HG03039 (cell line): ENCODE data around the gene RSRC1.
"Not testable (repeated sequence)": the region's sequence is repeated elsewhere in the genome, so short reads cannot be mapped to it uniquely, and the experiment has no call there.

Experiments
- ATAC-seq: cut with Tn5 transposase; IDR thresholded peaks from one replicate; pipeline ENCODE4 v1.9.1; 2021; ENCODE audit warnings: mild to moderate bottlenecking, moderate library complexity; ENCODE audit not compliant: unreplicated experiment

RSRC1 gene

GRCh38 chr3:158109804-158110657, at the start of gene RSRC1:
Gene RSRC1, plus strand, starts transcription at chr3:158110089. Its CDS starts 12,016 bp downstream, at chr3:158122105.
- peak; percentile 84 for ATAC-seq

- ATAC-seq: not testable (repeated sequence)
Measured at GRCh38 chr3:158065574-158065973, 44.3 kb upstream of the RSRC1 start.

GRCh38 chr3:158072790-158073189, 37.1 kb upstream of the RSRC1 start:
- no peak for ATAC-seq

- no peak for ATAC-seq
Measured at GRCh38 chr3:158074591-158074990, 35.3 kb upstream of the RSRC1 start.

- ATAC-seq: no peak
Measured at GRCh38 chr3:158079599-158079998, 30.3 kb upstream of the RSRC1 start.

GRCh38 chr3:158084651-158085050, 25.2 kb upstream of the RSRC1 start:
- no peak for ATAC-seq

- no peak for ATAC-seq
Measured at GRCh38 chr3:158085358-158085757, 24.5 kb upstream of the RSRC1 start.

- ATAC-seq: no peak
Measured at GRCh38 chr3:158085931-158086330, 24.0 kb upstream of the RSRC1 start.

GRCh38 chr3:158086361-158086760, 23.5 kb upstream of the RSRC1 start:
- ATAC-seq: no peak

GRCh38 chr3:158086776-158087175, 23.1 kb upstream of the RSRC1 start:
- ATAC-seq: no peak

GRCh38 chr3:158091531-158091930, 18.4 kb upstream of the RSRC1 start:
- ATAC-seq: no peak

GRCh38 chr3:158093526-158093925, 16.4 kb upstream of the RSRC1 start:
- no peak for ATAC-seq

- ATAC-seq: peak; percentile 52
Measured at GRCh38 chr3:158094235-158095110, 15.4 kb upstream of the RSRC1 start.

- peak; percentile 19 for ATAC-seq
Measured at GRCh38 chr3:158095111-158095813, 14.6 kb upstream of the RSRC1 start.

- no peak for ATAC-seq
Measured at GRCh38 chr3:158095814-158096704, 13.8 kb upstream of the RSRC1 start.

GRCh38 chr3:158097081-158097592, 12.8 kb upstream of the RSRC1 start:
- no peak for ATAC-seq

- peak; percentile 78 for ATAC-seq
Measured at GRCh38 chr3:158097593-158098308, 12.1 kb upstream of the RSRC1 start.

GRCh38 chr3:158098309-158098639, 11.6 kb upstream of the RSRC1 start:
- no peak for ATAC-seq

- no peak for ATAC-seq
Measured at GRCh38 chr3:158098834-158099424, 11.0 kb upstream of the RSRC1 start.
